ENCODE data around the gene CHST8.

Gene CHST8

GRCh38 chr19:33683881-33684537 is 62.3 kb downstream of the CHST8 start:
- DNase-seq (ENCODE audit: low read depth), result no peak
- TF ChIP-seq, protein P1, sequence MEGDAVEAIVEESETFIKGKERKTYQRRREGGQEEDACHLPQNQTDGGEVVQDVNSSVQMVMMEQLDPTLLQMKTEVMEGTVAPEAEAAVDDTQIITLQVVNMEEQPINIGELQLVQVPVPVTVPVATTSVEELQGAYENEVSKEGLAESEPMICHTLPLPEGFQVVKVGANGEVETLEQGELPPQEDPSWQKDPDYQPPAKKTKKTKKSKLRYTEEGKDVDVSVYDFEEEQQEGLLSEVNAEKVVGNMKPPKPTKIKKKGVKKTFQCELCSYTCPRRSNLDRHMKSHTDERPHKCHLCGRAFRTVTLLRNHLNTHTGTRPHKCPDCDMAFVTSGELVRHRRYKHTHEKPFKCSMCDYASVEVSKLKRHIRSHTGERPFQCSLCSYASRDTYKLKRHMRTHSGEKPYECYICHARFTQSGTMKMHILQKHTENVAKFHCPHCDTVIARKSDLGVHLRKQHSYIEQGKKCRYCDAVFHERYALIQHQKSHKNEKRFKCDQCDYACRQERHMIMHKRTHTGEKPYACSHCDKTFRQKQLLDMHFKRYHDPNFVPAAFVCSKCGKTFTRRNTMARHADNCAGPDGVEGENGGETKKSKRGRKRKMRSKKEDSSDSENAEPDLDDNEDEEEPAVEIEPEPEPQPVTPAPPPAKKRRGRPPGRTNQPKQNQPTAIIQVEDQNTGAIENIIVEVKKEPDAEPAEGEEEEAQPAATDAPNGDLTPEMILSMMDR (IDR thresholded peaks at IDR 0.05; ENCODE audit: control insufficient read depth, insufficient read depth, low read depth, low read length, missing control alignments), result no peak
- no peak overlapping the region for H3K4me3 ChIP-seq (ENCODE audit: control insufficient read depth, low read depth, low read length)

DNA sequence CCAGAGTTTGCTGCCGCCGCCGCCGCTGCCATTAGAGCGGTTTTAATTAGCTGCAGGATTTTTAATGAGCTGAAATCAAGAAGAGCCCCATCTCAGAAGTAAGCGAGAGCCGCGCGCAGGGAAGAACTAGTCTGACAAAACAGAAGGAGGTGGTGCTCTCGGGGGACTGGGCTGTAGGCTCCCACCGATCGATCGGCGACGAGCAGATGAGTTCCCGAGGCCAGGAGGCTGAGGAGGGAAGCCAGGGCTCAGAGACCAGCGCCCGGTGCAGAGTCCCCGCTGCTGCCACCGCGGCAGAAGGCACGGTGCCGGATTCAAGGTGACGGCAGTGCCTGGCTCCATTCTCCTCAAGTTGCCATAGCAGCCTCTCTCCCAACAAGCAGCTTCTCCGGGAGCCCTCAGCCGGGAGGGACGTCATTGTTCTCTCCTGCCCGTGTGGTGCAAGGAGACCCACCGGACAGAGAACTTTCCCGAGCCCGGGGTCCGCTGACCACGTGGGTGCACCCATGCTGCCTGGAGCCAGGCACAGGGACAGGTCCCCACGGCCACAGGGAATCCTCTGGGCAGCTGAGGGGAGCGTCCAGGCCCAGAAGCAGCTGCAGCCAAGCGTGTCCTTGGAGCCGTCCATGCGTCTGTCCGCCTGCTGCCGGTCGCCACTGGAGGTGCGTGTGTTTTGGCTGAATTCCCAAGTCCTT is 62.9 kb downstream of the CHST8 start:
- H3K4me3 ChIP-seq (ENCODE audit: control insufficient read depth, low read depth, low read length), result no peak overlapping the region
- TF ChIP-seq, protein P1 (IDR thresholded peaks at IDR 0.05; ENCODE audit: control insufficient read depth, insufficient read depth, low read depth, low read length, missing control alignments), result no peak
- no peak for DNase-seq (ENCODE audit: low read depth)

DNA sequence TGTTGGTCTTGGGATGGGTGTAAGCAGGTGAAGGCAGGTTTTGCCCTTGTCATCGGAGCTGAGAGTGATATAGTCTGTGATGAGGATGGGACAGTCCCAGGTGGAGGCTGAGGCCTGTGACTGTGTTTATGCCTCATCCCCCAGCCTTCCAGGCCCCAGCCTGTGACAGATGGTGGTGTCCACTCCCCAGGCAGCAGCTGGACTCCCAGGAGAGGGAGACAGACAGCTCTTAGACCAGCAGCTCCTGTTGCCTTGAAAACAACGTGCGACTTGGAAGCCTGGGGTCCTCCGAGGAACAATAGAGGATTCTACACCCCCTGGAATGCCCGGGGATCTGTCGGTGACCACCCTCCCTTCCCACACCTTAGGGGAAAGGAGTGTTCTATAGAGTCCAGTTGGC is 63.8 kb downstream of the CHST8 start:
- TF ChIP-seq, protein P1 (IDR thresholded peaks at IDR 0.05; ENCODE audit: control insufficient read depth, insufficient read depth, low read depth, low read length, missing control alignments), result no peak
- no peak for DNase-seq (ENCODE audit: low read depth)

GRCh38 chr19:33686262-33686661 is 64.5 kb downstream of the CHST8 start:
- TF ChIP-seq, protein P1 (IDR thresholded peaks at IDR 0.05; ENCODE audit: control insufficient read depth, insufficient read depth, low read depth, low read length, missing control alignments), result no peak
- no peak for DNase-seq (ENCODE audit: low read depth)
- H3K4me3 ChIP-seq (ENCODE audit: control insufficient read depth, low read depth, low read length), result no peak overlapping the region

More for the DNA sequence above, 63.8 kb downstream of the CHST8 start:
- no peak overlapping the region for H3K4me3 ChIP-seq (ENCODE audit: control insufficient read depth, low read depth, low read length)

DNA sequence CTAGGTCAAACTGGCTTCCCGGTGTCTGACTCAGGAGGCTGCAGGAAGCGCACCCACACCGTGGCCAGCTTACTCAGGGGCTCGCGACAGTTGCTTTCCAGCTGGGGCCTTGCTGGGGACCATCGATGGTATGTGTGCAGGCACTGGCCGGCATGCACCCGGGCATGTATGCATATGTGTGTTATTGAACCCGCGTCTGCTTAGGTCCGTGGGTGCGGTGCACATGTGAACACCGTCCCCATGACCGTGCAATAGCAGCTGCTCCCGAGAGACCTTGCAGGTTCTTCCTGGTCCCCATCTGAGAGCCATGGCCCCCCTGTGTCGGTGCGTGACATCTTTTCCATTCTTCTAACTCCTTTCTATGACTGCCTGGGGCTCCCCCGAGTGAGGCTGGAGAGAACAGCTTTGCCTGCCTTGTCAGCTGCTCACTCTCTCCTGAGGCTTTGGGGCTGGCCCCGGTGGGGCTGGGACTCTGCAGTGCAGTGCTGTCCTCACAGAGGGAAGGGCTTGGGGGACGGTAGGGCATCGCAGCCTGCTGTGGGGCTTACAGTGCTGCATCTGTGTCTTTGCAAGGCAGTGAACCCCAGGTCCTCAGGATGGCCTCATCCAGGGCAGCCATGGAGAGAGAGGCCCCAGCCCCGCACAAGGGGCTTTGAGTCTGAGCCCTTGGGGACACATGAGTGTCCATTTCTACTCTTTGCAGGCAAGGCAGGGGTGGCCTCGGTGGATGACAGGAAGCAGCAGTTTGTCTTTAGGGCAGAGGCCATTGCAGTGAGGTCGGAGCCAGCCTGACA is 65.1 kb downstream of the CHST8 start:
- TF ChIP-seq, protein P1 (IDR thresholded peaks at IDR 0.05; ENCODE audit: control insufficient read depth, insufficient read depth, low read depth, low read length, missing control alignments), result no peak
- H3K4me3 ChIP-seq (ENCODE audit: control insufficient read depth, low read depth, low read length), result no peak overlapping the region
- DNase-seq (ENCODE audit: low read depth), result no peak

DNA sequence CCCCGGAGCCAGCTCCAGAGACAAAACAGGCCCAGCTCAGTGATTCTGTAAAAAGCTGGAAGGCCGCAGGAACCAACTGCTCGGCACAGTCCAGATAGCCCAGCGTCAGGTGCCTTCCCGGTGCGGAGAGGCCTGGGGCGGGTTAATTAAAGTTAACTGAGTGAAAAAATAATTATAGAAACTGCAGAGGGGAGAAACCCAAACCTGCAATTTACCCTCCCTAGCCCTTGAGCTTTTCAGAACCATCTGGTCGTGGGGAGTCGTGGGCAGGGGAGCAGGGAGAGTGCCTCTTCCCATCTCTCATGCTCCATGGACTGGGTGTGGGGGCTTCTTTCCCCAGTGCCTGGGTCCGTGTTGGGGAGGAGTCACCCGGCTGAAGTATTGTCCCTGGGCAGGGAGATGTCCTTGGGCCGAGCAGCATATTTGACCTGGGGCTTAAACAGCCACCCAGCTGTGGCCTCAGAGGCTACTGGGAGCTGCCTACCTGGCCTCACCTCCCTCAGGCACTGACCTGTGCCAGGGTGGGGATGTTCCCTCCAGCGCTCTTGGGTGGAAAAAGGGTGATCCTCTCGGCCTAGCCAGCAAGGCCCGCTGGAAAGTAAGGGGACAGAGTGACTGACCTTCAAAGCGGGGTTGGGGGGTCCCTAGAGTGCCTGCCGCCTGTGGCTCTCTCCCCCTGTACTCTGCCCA is 65.9 kb downstream of the CHST8 start:
- TF ChIP-seq, protein P1 (IDR thresholded peaks at IDR 0.05; ENCODE audit: control insufficient read depth, insufficient read depth, low read depth, low read length, missing control alignments), result no peak
- DNase-seq (ENCODE audit: low read depth), result no peak
- H3K4me3 ChIP-seq (ENCODE audit: control insufficient read depth, low read depth, low read length), result no peak overlapping the region
